CD4-positive, alpha-beta T cell treated with Interferon gamma for 1 hour (primary cell): Measurements from ENCODE around the gene SEMA4C.

Experiments used
- DNase-seq: peaks from one replicate; pipeline ENCODE4 v3.0.0-alpha.2; 2020

SEMA4C gene

GRCh38 chr2:96869822-96870625 lies at the start of gene SEMA4C:
SEMA4C (minus strand) TSS chr2:96870080; CDS start chr2:96867886, 2,194 bp downstream.
- peak; percentile 28 for DNase-seq

- no peak for DNase-seq
Measured at GRCh38 chr2:96918754-96919550, 49.1 kb upstream of the SEMA4C start.

- DNase-seq: no peak
Measured at GRCh38 chr2:96918092-96918753, 48.3 kb upstream of the SEMA4C start.

GRCh38 chr2:96916646-96917543 lies 47.0 kb upstream of the SEMA4C start:
- DNase-seq: no peak

- no peak for DNase-seq
Measured at GRCh38 chr2:96916156-96916630, 46.3 kb upstream of the SEMA4C start.

GRCh38 chr2:96914332-96914731 lies 44.5 kb upstream of the SEMA4C start:
- DNase-seq: no peak

GRCh38 chr2:96913398-96914202 lies 43.7 kb upstream of the SEMA4C start:
- DNase-seq: peak; percentile 40

- DNase-seq: no peak
Measured at GRCh38 chr2:96913117-96913397, 43.2 kb upstream of the SEMA4C start.

- DNase-seq: no peak
Measured at GRCh38 chr2:96912346-96913116, 42.7 kb upstream of the SEMA4C start.

GRCh38 chr2:96909611-96910021 lies 39.7 kb upstream of the SEMA4C start:
- DNase-seq: no peak

GRCh38 chr2:96907115-96908041 lies 37.5 kb upstream of the SEMA4C start:
- no peak for DNase-seq

- no peak for DNase-seq
Measured at GRCh38 chr2:96906729-96907114, 36.8 kb upstream of the SEMA4C start.

GRCh38 chr2:96903815-96904214 lies 33.9 kb upstream of the SEMA4C start:
- no peak for DNase-seq

- DNase-seq: no peak
Measured at GRCh38 chr2:96903318-96903717, 33.4 kb upstream of the SEMA4C start.

- no peak for DNase-seq
Measured at GRCh38 chr2:96900237-96900636, 30.4 kb upstream of the SEMA4C start.

- DNase-seq: no peak
Measured at GRCh38 chr2:96899413-96899741, 29.5 kb upstream of the SEMA4C start.

GRCh38 chr2:96898641-96899412 lies 28.9 kb upstream of the SEMA4C start:
- DNase-seq: no peak

GRCh38 chr2:96898135-96898505 lies 28.2 kb upstream of the SEMA4C start:
- DNase-seq: no peak

- DNase-seq: no peak
Measured at GRCh38 chr2:96897491-96898134, 27.7 kb upstream of the SEMA4C start.
